Neural cell (in vitro differentiated cells): ENCODE results near the gene SERGEF. TPM values are rescaled to one million over a fixed set of nuclear protein-coding genes. Genes with fewer than 3 reads are reported as not detected.

Experiments
- H2AFZ ChIP-seq: fragments of 200-600, 300-800 bp; sonication (generic), shearing (Covaris generic); 2 replicates; pipeline ENCODE4 v1.6.0; 2014; ENCODE audit warnings: low read depth, mild to moderate bottlenecking, antibody characterized with exemption, low read length, moderate library complexity
- H3F3A ChIP-seq: fragments of 200-600 bp; shearing (Covaris generic); 2 replicates; pipeline ENCODE4 v1.6.1; 2016; ENCODE audit warnings: mild to moderate bottlenecking, moderate library complexity, mixed read lengths, antibody characterized with exemption, low read length; ENCODE audit not compliant: insufficient read depth, poor library complexity, severe bottlenecking
- H3K27ac ChIP-seq: fragments of 200-600, 300-800 bp; sonication (generic), shearing (Covaris generic); 2 replicates; pipeline ENCODE4 v1.5.1; 2014; ENCODE audit warnings: mild to moderate bottlenecking, low read length, moderate library complexity
- H3K27me3 ChIP-seq: fragments of 300-800, 200-600 bp; sonication (generic), shearing (Covaris generic); 2 replicates; pipeline ENCODE4 v1.6.0; 2014; ENCODE audit warnings: mild to moderate bottlenecking, low read depth, low read length, moderate library complexity; ENCODE audit not compliant: insufficient read depth
- H3K36me3 ChIP-seq: fragments of 300-800, 200-600 bp; sonication (generic), shearing (Covaris generic); 2 replicates; pipeline ENCODE4 v1.5.1; 2014; ENCODE audit warnings: mild to moderate bottlenecking, antibody characterized with exemption, low read length, moderate library complexity; ENCODE audit not compliant: insufficient read depth
- H3K4me2 ChIP-seq: fragments of 300-800, 200-600 bp; sonication (generic), shearing (Covaris generic); 2 replicates; pipeline ENCODE4 v1.6.0; 2014; ENCODE audit warnings: mild to moderate bottlenecking, low read length
- H3K4me3 ChIP-seq: fragments of 300-800, 200-600 bp; sonication (generic), shearing (Covaris generic); 2 replicates; pipeline ENCODE4 v1.5.1; 2014; ENCODE audit warnings: mild to moderate bottlenecking, low read length, moderate library complexity
- H3K79me2 ChIP-seq: fragments of 200-600 bp; shearing (Covaris generic); replicated peaks from 2 replicates; pipeline ENCODE4 v1.6.0; 2014; ENCODE audit warnings: mild to moderate bottlenecking, low read length, moderate library complexity; ENCODE audit not compliant: insufficient read depth
- H3K9ac ChIP-seq: fragments of 300-800, 200-600 bp; sonication (generic), shearing (Covaris generic); 2 replicates; pipeline ENCODE4 v1.6.1; 2016; ENCODE audit warnings: mild to moderate bottlenecking, low read length, mixed read lengths
- H3K9me2 ChIP-seq: fragments of 200-600 bp; shearing (Covaris generic); 2 replicates; pipeline ENCODE4 v1.6.1; 2016; ENCODE audit warnings: mild to moderate bottlenecking, low read length, mixed read lengths; ENCODE audit not compliant: insufficient read depth
- H3K9me3 ChIP-seq: fragments of 200-600, 300-800 bp; sonication (generic), shearing (Covaris generic); 2 replicates; pipeline ENCODE4 v1.6.1; 2016; ENCODE audit warnings: mild to moderate bottlenecking, mixed run types, low read length, moderate library complexity, mixed read lengths
- H4K20me1 ChIP-seq: fragments of 200-600 bp; shearing (Covaris generic); 2 replicates; pipeline ENCODE4 v1.6.1; 2016; ENCODE audit warnings: mild to moderate bottlenecking, mixed run types; ENCODE audit not compliant: insufficient read depth
- CTCF ChIP-seq: fragments of 450-650 bp; IDR thresholded peaks from 2 replicates; pipeline ENCODE4 v1.5.1; 2014; ENCODE audit warnings: antibody characterized with exemption, mild to moderate bottlenecking, moderate library complexity; ENCODE audit not compliant: poor library complexity, severe bottlenecking
- EP300 ChIP-seq: fragments of 450-650 bp; conservative IDR thresholded peaks from 2 replicates; pipeline ENCODE4 v1.6.1; 2014; ENCODE audit warnings: antibody characterized with exemption, mild to moderate bottlenecking, moderate library complexity; ENCODE audit not compliant: poor library complexity, severe bottlenecking
- EZH2 ChIP-seq: fragments of 200-600, 300-800 bp; shearing (Covaris generic), sonication (generic); IDR thresholded peaks from 2 replicates; pipeline ENCODE4 v1.6.1; 2014; ENCODE audit warnings: antibody characterized with exemption, low read length, borderline replicate concordance, mild to moderate bottlenecking; ENCODE audit not compliant: insufficient read depth, poor library complexity, severe bottlenecking
- MXI1 ChIP-seq: fragments of 450-650 bp; conservative IDR thresholded peaks from 2 replicates; pipeline ENCODE4 v1.6.1; 2014; ENCODE audit warnings: antibody characterized with exemption, mild to moderate bottlenecking; ENCODE audit not compliant: poor library complexity, severe bottlenecking
- POLR2AphosphoS5 ChIP-seq: IDR thresholded peaks from 2 replicates; pipeline ENCODE4 v1.6.1; 2012
- RAD21 ChIP-seq: fragments of 450-650 bp; conservative IDR thresholded peaks from 2 replicates; pipeline ENCODE4 v1.6.1; 2014; ENCODE audit warnings: antibody characterized with exemption, mild to moderate bottlenecking, moderate library complexity
- REST ChIP-seq: IDR thresholded peaks from 2 replicates; pipeline ENCODE4 v1.6.1; 2012; ENCODE audit warnings: borderline replicate concordance
- SMC3 ChIP-seq: fragments of 450-650 bp; conservative IDR thresholded peaks from 2 replicates; pipeline ENCODE4 v1.6.1; 2014; ENCODE audit warnings: antibody characterized with exemption, mild to moderate bottlenecking, moderate library complexity; ENCODE audit not compliant: poor library complexity
- TAF1 ChIP-seq: IDR thresholded peaks from 2 replicates; pipeline ENCODE4 v1.6.1; 2012; ENCODE audit warnings: low read depth
- polyA plus RNA-seq: library from polyadenylated mRNA; depleted of rRNA; stranded (reverse); fragments of >200 nt; gene quantifications from 2 replicates; pipeline ENCODE4 v1.2.3, GENCODE V29; 2014

Gene SERGEF
- polyA plus RNA-seq, 1 donor from 2014 or later, result 49.6 TPM

GRCh38 chr11:17974246-17974645 lies 38.6 kb downstream of the SERGEF start (continued):
- no peak for TF ChIP-seq SMC3

- Histone ChIP-seq H3K27me3 (no peaks in the 10 kb centered on the region), H3K9me2 (no peaks in the 10 kb centered on the region), H4K20me1 (no peaks in the 10 kb centered on the region), H3K4me3 (no peak overlapping the region), H3K27ac (no peak overlapping the region), H3F3A (no peaks in the 10 kb centered on the region), H2AFZ (no peak overlapping the region), H3K36me3 (peaks cover 16% of the 10 kb centered on the region), H3K9me3 (peaks cover 5% of the 10 kb centered on the region), H3K79me2 (no peaks in the 10 kb centered on the region), H3K9ac (no peak overlapping the region), H3K4me2 (no peak overlapping the region)
- TF ChIP-seq TAF1 (no peak), RAD21 (peak; percentile 44), REST (no peak), EZH2 (no peak), EP300 (no peak), POLR2AphosphoS5 (no peak), CTCF (peak; percentile 50), MXI1 (no peak), SMC3 (peak; percentile 56)
Measured at GRCh38 chr11:17972987-17973386, 39.9 kb downstream of the SERGEF start.

- no peak overlapping the region for H3K27ac ChIP-seq
- TF ChIP-seq POLR2AphosphoS5, result no peak
- no peak for TF ChIP-seq RAD21
- TF ChIP-seq REST, result no peak
- no peak for TF ChIP-seq EZH2
- TF ChIP-seq TAF1, result no peak
- no peak for TF ChIP-seq CTCF
- TF ChIP-seq MXI1, result no peak
- no peak for TF ChIP-seq SMC3
- TF ChIP-seq EP300, result no peak
- no peak overlapping the region for H3K4me2 ChIP-seq
- no peaks in the 10 kb centered on the region for H3K27me3 ChIP-seq
- H3K9ac ChIP-seq, result no peak overlapping the region
- peaks cover 19% of the 10 kb centered on the region for H3K36me3 ChIP-seq
- H3F3A ChIP-seq, result no peaks in the 10 kb centered on the region
- H3K79me2 ChIP-seq, result no peaks in the 10 kb centered on the region
- H4K20me1 ChIP-seq, result no peaks in the 10 kb centered on the region
- peaks cover 5% of the 10 kb centered on the region for H3K9me3 ChIP-seq
- H2AFZ ChIP-seq, result no peak overlapping the region
- H3K9me2 ChIP-seq, result no peaks in the 10 kb centered on the region
- no peak overlapping the region for H3K4me3 ChIP-seq
Measured at GRCh38 chr11:17968206-17968605, 44.6 kb downstream of the SERGEF start.
